NCI-H2107 treated with DMSO at 0.1 percent for 48 hours (cell line): ENCODE results near the gene C1orf53.

Experiments
- DNase-seq: peaks from one replicate; lab custom pipeline; 2025; ENCODE audit not compliant: unreplicated experiment; lab: John Stamatoyannopoulos, UW

Gene C1orf53

GRCh38 chr1:197954718-197955418 lies 52.4 kb downstream of the C1orf53 start:
- no peak for DNase-seq

- DNase-seq = no peak
These were observed 53.3 kb downstream of the C1orf53 start for GRCh38 chr1:197955486-197956394.
